BE2C (cell line): ENCODE results near the gene TEX50.
"Not testable (repeated sequence)": the region's sequence is repeated elsewhere in the genome, so short reads cannot be mapped to it uniquely, and the experiment has no call there.

Source experiments
- DNase-seq: peaks from one replicate; pipeline ENCODE4 v3.0.0-alpha.2; 2020
- H3K27me3 ChIP-seq: fragments of 250-450 bp; sonication (Bioruptor Pico); 2 replicates; pipeline ENCODE4 v1.5.1; 2020; ENCODE audit warnings: mild to moderate bottlenecking
- H3K36me3 ChIP-seq: fragments of 250-450 bp; sonication (Bioruptor Pico); 2 replicates; pipeline ENCODE4 v1.5.1; 2020; ENCODE audit warnings: mild to moderate bottlenecking
- H3K4me1 ChIP-seq: fragments of 250-450 bp; sonication (Bioruptor Pico); 2 replicates; pipeline ENCODE4 v1.5.1; 2020
- H3K4me3 ChIP-seq: 2 replicates; pipeline ENCODE4 v1.5.1; 2011; ENCODE audit warnings: low read depth, low read length
- H3K9me3 ChIP-seq: fragments of 250-450 bp; sonication (Bioruptor Pico); 2 replicates; pipeline ENCODE4 v1.5.1; 2020
- CTCF ChIP-seq: IDR thresholded peaks from 2 replicates; pipeline ENCODE4 v1.5.1; 2012; ENCODE audit warnings: mild to moderate bottlenecking, low read depth, low read length

TEX50 gene

GRCh38 chr1:173638043-173639021, 3.2 kb downstream of the TEX50 start:
- H3K27me3 ChIP-seq = no peaks in the 10 kb centered on the region
- no peaks in the 10 kb centered on the region for H3K36me3 ChIP-seq
- no peaks in the 10 kb centered on the region for H3K9me3 ChIP-seq
- TF ChIP-seq CTCF = no peak
- no peak overlapping the region for H3K4me3 ChIP-seq
- H3K4me1 ChIP-seq = no peaks in the 10 kb centered on the region
- no peak for DNase-seq

GRCh38 chr1:173639102-173639501, 4.0 kb downstream of the TEX50 start:
- no peaks in the 10 kb centered on the region for H3K4me1 ChIP-seq
- TF ChIP-seq CTCF = no peak
- no peaks in the 10 kb centered on the region for H3K9me3 ChIP-seq
- H3K27me3 ChIP-seq = no peaks in the 10 kb centered on the region
- H3K4me3 ChIP-seq = no peak overlapping the region
- H3K36me3 ChIP-seq = no peaks in the 10 kb centered on the region
- DNase-seq = no peak

GRCh38 chr1:173642450-173643139, 7.5 kb downstream of the TEX50 start:
- not testable (repeated sequence) for H3K4me1 ChIP-seq, H3K4me3 ChIP-seq, H3K27me3 ChIP-seq, H3K36me3 ChIP-seq, DNase-seq, H3K9me3 ChIP-seq

GRCh38 chr1:173646656-173647055, 11.5 kb downstream of the TEX50 start:
- TF ChIP-seq CTCF = no peak
- Histone ChIP-seq H3K36me3 (no peaks in the 10 kb centered on the region), H3K4me3 (no peak overlapping the region), H3K4me1 (no peaks in the 10 kb centered on the region), H3K9me3 (no peaks in the 10 kb centered on the region), H3K27me3 (no peaks in the 10 kb centered on the region; the same call in 1 of the 2 replicates)
- no peak for DNase-seq

- H3K9me3 ChIP-seq = no peaks in the 10 kb centered on the region
- no peak for TF ChIP-seq CTCF
These were observed 13.9 kb downstream of the TEX50 start for GRCh38 chr1:173648880-173649605.

GRCh38 chr1:173660306-173660705, 25.2 kb downstream of the TEX50 start:
- DNase-seq = no peak
- Histone ChIP-seq H3K4me3 (no peak overlapping the region), H3K4me1 (no peaks in the 10 kb centered on the region), H3K9me3 (no peaks in the 10 kb centered on the region), H3K27me3 (peaks cover 4% of the 10 kb centered on the region), H3K36me3 (no peaks in the 10 kb centered on the region)
- no peak for TF ChIP-seq CTCF

More at GRCh38 chr1:173648880-173649605, 13.9 kb downstream of the TEX50 start:
- no peak overlapping the region for H3K4me3 ChIP-seq
- no peaks in the 10 kb centered on the region for H3K36me3 ChIP-seq
- H3K27me3 ChIP-seq = no peaks in the 10 kb centered on the region; the same call in 1 of the 2 replicates
- no peaks in the 10 kb centered on the region for H3K4me1 ChIP-seq
- DNase-seq = no peak
